Panc1 (cell line): ENCODE results near the gene LMNA.

ENCODE experiments used
- CTCF ChIP-seq: fragments of 450-650 bp; IDR thresholded peaks from 2 replicates; pipeline ENCODE4 v1.5.1; 2017; ENCODE audit warnings: mild to moderate bottlenecking
- REST ChIP-seq, 2 experiments: IDR thresholded peaks; 2 replicates each; pipeline ENCODE4 v1.6.1; 2011 to 2012; ENCODE audit warnings: low read depth in 2 of 2, control low read depth in 1 of 2, low read length in 1 of 2, mild to moderate bottlenecking in 1 of 2, moderate library complexity in 1 of 2; ENCODE audit not compliant: insufficient read depth in 1 of 2
- TCF7L2 ChIP-seq: IDR thresholded peaks from 2 replicates; pipeline ENCODE4 v1.6.1; 2011; ENCODE audit warnings: mild to moderate bottlenecking, low read depth, low read length, inconsistent platforms

GRCh38 chr1:156157966-156158365 is 43.5 kb downstream of the LMNA start:
- TF ChIP-seq CTCF (no peak), REST (IDR thresholded peaks at IDR 0.05; ENCODE audit: insufficient read depth in 1 of 2, low read depth in 2 of 2, low read length in 1 of 2) (no peak), TCF7L2 (no peak)
